Activated CD8-positive, alpha-beta memory T cell treated with anti-CD3 and anti-CD28 coated beads, Interleukin-2, amount 50 U/mL, for 24 hours (primary cell): ENCODE data around the gene NENF.

Source experiments
- DNase-seq: peaks from one replicate; pipeline ENCODE4 v3.0.0-alpha.2; 2020; ENCODE audit errors: extremely low read depth

Gene NENF

DNA sequence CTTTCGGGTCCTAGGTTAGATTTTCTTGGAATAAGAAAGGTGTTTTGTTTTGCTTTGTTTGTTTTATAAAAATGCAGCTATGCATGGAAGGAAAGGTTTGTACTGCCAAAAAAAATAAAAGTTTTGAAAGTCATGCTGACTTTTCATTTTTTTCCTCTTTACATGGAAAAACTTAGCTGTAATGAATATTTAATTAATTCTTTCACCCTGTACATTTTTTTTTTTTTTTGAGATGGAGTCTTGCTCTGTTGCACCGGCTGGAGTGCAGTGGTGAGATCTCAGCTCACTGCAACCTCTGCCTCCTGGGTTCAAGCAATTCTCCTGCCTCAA is 48.7 kb downstream of the NENF start:
- DNase-seq: no peak

DNA sequence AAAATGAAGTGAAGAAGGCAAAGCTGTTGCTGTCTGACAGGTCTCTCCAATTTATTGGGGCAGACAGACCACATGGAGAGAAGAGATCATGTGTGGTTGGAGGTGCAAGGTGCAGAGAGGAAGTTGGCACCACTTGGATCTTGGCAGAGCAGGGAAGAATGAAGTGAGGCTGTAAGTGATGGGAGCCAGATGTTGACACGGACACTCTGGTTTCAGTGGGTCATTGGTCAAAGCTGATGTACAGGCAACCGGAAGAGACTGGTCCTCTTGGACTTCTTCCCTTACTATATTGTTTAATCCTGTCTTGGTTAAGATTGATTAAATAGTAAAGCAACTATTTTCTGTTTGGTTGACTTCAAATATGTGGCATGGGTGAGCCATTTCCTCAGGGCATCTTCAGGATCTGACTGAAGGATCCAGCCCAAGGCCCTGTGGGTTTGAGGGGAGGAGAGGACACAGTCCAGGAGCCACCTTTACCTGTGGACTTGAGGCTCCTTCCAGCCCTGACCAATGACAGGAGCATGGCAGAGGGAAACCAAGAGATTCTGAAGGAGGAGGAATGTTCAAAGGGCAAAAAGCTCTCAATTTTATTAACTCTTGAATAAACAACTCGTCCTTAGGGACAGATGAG is 49.4 kb downstream of the NENF start:
- DNase-seq: no peak

DNA sequence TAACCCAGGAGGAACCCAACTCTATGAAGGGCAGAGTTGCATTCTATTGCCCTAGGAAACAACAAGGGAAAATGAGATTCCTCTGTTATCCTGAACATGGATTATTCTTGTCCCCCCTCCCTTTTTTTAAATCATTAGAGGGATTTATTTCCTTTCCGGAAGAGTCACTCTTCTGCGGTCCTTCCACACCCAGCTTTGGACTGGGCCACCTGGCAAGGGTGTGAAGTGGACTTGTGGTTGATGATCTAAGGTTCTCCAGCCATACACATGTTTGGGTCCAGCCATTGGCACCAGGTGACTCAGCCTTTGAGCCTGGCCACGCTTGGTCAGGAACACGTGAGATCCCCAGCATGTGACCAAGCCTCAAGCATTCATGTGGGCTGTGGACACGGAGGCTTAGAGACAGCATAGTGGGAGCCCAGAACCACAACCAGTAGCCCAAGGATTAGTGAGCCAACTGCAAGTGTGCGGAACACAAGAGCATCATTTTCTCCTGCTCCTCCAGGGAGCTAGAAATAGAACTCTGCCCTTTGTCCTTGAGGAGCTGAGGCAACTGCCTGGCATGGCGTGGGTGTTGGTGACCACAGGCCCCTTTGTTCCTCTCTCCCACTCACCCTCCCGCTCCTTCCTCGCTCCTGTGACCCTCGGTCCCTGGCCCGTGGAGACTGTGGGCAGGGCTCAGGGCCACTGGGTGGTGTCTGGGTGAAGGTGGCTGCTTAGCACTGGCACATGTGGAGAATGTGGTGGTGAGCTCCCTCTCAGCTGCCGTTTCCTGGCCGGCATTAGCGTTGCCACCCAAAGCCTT is 50.1 kb downstream of the NENF start:
- DNase-seq: no peak

GRCh38 chr1:212484701-212485570 is 52.2 kb downstream of the NENF start:
- DNase-seq: no peak

DNA sequence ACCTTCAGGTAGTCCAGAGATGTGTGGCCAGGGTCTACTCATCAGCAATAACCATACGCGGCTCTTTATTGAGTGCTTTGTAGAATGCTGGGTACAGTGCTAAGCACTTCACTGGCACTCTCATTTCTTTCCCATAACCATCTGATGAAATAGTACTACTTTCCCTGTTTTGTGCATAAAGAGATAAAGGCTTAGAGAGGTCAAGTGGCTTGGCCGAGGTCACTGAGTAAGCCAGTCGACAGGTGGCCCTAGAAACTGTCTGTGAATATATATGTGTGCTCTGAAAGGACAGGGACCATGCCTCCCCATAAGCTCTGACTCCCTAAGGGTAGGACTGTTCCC is 52.8 kb downstream of the NENF start:
- DNase-seq: no peak

- no peak for DNase-seq
Measured at GRCh38 chr1:212485913-212486618, 53.3 kb downstream of the NENF start.

DNA sequence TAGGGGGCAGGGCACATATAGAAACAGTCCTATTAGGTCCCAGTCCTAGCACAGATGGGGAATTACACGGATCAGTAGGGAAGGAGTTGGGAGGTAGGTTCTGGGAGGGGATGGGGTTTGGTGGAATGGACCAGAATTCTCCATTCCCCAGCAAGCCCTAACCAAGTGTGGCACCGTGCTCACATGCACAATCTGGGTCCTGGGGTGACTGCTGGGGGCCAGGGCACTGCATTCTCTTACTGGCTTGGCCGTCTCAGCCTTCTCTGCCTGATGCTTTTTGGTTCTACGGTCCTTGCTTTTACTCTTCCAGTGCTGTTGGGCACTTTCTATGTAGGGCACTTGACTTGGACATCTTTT is 53.9 kb downstream of the NENF start:
- no peak for DNase-seq

- no peak for DNase-seq
Measured at GRCh38 chr1:212487286-212487685, 54.6 kb downstream of the NENF start.

DNA sequence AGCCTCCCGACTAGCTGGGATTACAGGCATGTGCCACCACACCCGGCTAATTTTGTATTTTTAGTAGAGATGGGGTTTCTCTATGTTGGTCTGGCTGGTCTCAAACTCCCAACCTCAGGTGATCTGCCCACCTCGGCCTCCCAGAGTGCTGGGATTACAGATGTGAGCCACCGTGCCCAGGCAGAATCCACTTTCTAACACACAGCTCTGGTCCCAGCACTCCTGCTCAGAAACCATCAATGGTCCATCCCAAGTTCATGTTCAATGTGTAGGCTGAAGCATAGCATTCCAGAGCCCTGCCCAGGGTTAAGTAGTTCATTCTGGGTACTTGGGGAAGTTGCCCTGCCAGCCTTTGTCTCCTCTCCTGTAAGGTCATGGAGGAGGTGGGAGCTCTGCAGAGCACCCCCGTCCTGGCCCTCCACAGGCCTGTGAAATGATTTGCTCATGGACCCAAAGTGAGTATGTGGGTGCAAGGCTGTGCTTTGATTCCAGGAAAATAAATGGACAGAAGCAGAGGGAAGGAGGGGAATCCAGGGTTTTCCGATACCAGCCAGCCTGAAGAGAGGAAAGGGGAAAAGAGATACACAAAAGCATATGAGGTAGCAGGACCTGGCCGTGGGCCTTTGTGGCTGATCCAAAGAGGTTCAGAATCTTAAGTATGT is 55.2 kb downstream of the NENF start:
- no peak for DNase-seq

- no peak for DNase-seq
Measured at GRCh38 chr1:212488436-212489283, 55.9 kb downstream of the NENF start.

GRCh38 chr1:212489284-212489859 is 56.7 kb downstream of the NENF start:
- DNase-seq: no peak

DNA sequence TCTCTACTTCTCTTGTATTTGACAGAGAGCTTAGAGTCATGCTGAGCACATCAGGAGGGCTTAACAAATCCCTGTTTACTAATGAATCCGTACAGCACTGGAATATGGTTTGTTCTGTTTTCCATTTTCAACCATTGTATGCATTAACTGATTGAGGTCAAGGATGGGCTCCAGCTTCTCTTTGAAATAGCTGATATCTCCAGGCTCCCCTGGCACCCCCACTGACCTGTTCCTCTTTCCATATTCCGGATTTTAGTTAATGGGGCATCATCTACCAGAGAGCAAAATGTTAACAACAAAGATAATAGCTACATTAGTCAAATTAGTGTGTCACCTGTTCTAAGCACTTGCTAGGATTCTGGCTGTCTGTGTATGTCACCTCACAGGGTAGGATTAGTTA is 57.6 kb downstream of the NENF start:
- no peak for DNase-seq

- no peak for DNase-seq
Measured at GRCh38 chr1:212491454-212491853, 58.7 kb downstream of the NENF start.
